H9 (cell line): ENCODE results near the gene ADAMTSL3. TPM values are rescaled to one million over a fixed set of nuclear protein-coding genes. Genes with fewer than 3 reads are reported as not detected.

Experiments
- DNase-seq: peaks from one replicate; pipeline ENCODE4 v3.0.0-alpha.2; 2017
- H2AFZ ChIP-seq: one replicate; pipeline ENCODE4 v1.6.1; 2013; ENCODE audit warnings: mild to moderate bottlenecking, low read length, control low read depth, moderate library complexity
- H2AK5ac ChIP-seq: 2 replicates; pipeline ENCODE4 v1.6.1; 2013; ENCODE audit warnings: low read length, control low read depth, mixed read lengths; ENCODE audit not compliant: insufficient read length
- H2BK120ac ChIP-seq: one replicate; pipeline ENCODE4 v1.6.1; 2013; ENCODE audit warnings: low read depth, mild to moderate bottlenecking, low read length, control low read depth, inconsistent platforms; ENCODE audit not compliant: poor library complexity, severe bottlenecking
- H2BK12ac ChIP-seq: 2 replicates; pipeline ENCODE4 v1.6.1; 2013; ENCODE audit warnings: low read length, control low read depth, mixed read lengths, low read depth; ENCODE audit not compliant: insufficient read length
- H2BK15ac ChIP-seq: 2 replicates; pipeline ENCODE4 v1.6.1; 2013; ENCODE audit warnings: low read depth, low read length, control low read depth
- H2BK20ac ChIP-seq: one replicate; pipeline ENCODE4 v1.6.1; 2013; ENCODE audit warnings: low read depth, mild to moderate bottlenecking, low read length, control low read depth, inconsistent platforms; ENCODE audit not compliant: poor library complexity, severe bottlenecking
- H2BK5ac ChIP-seq: 2 replicates; pipeline ENCODE4 v1.6.1; 2013; ENCODE audit warnings: low read length, control low read depth, mixed read lengths; ENCODE audit not compliant: insufficient read length
- H3K14ac ChIP-seq: 2 replicates; pipeline ENCODE4 v1.6.1; 2013; ENCODE audit warnings: low read length, control low read depth; ENCODE audit not compliant: insufficient read depth
- H3K18ac ChIP-seq: 2 replicates; pipeline ENCODE4 v1.6.1; 2013; ENCODE audit warnings: low read depth, mild to moderate bottlenecking, mixed read lengths, low read length, control low read depth; ENCODE audit not compliant: insufficient read length
- H3K23ac ChIP-seq: 2 replicates; pipeline ENCODE4 v1.6.1; 2013; ENCODE audit warnings: low read length, control low read depth, mixed read lengths, low read depth; ENCODE audit not compliant: insufficient read length
- H3K23me2 ChIP-seq: 2 replicates; pipeline ENCODE4 v1.6.1; 2013; ENCODE audit warnings: low read depth, mild to moderate bottlenecking, mixed read lengths, low read length, control low read depth; ENCODE audit not compliant: insufficient read length, poor library complexity, severe bottlenecking
- H3K27ac ChIP-seq: 2 replicates; pipeline ENCODE4 v1.5.1; 2013; ENCODE audit warnings: low read length, control low read depth, mixed read lengths, low read depth; ENCODE audit not compliant: insufficient read length
- H3K27me3 ChIP-seq: 2 replicates; pipeline ENCODE4 v1.6.1; 2013; ENCODE audit warnings: low read length, control low read depth, inconsistent platforms; ENCODE audit not compliant: insufficient read depth
- H3K4ac ChIP-seq: 2 replicates; pipeline ENCODE4 v1.6.1; 2013; ENCODE audit warnings: low read depth, mild to moderate bottlenecking, control low read depth, inconsistent platforms, low read length, moderate library complexity
- H3K4me1 ChIP-seq: 2 replicates; pipeline ENCODE4 v1.6.1; 2013; ENCODE audit warnings: low read length, control low read depth, inconsistent platforms; ENCODE audit not compliant: insufficient read depth
- H3K4me2 ChIP-seq: 2 replicates; pipeline ENCODE4 v1.6.1; 2013; ENCODE audit warnings: low read length, control low read depth, mixed read lengths; ENCODE audit not compliant: insufficient read length, insufficient read depth
- H3K56ac ChIP-seq: 2 replicates; pipeline ENCODE4 v1.6.1; 2013; ENCODE audit warnings: low read depth, mild to moderate bottlenecking, mixed read lengths, low read length, control low read depth; ENCODE audit not compliant: insufficient read length
- H3K79me1 ChIP-seq: 2 replicates; pipeline ENCODE4 v1.6.1; 2013; ENCODE audit warnings: low read depth, mild to moderate bottlenecking, moderate library complexity, low read length, control low read depth, inconsistent platforms; ENCODE audit not compliant: insufficient read depth, poor library complexity, severe bottlenecking
- H3K79me2 ChIP-seq: 2 replicates; pipeline ENCODE4 v1.6.1; 2013; ENCODE audit warnings: low read length, control low read depth, inconsistent platforms; ENCODE audit not compliant: insufficient read depth
- H3K9ac ChIP-seq: 2 replicates; pipeline ENCODE4 v1.6.1; 2013; ENCODE audit warnings: low read length, control low read depth, mixed read lengths; ENCODE audit not compliant: insufficient read length; ENCODE audit errors: extremely low read depth
- H3K9me3 ChIP-seq: one replicate; pipeline ENCODE4 v1.6.1; 2013; ENCODE audit warnings: low read depth, low read length, inconsistent platforms; ENCODE audit not compliant: control insufficient read depth
- H3T11ph ChIP-seq: one replicate; pipeline ENCODE4 v1.6.1; 2013; ENCODE audit warnings: mild to moderate bottlenecking, low read length, control low read depth, inconsistent platforms
- H4K20me1 ChIP-seq: one replicate; pipeline ENCODE4 v1.6.1; 2013; ENCODE audit not compliant: control insufficient read depth, insufficient read length, insufficient read depth
- H4K5ac ChIP-seq: 2 replicates; pipeline ENCODE4 v1.6.1; 2013; ENCODE audit warnings: low read depth, mild to moderate bottlenecking, mixed read lengths, low read length, control low read depth; ENCODE audit not compliant: insufficient read length
- H4K8ac ChIP-seq: replicated peaks from 2 replicates; pipeline ENCODE4 v1.6.1; 2013; ENCODE audit warnings: low read length, control low read depth, mixed read lengths, low read depth; ENCODE audit not compliant: insufficient read length
- H4K91ac ChIP-seq: 2 replicates; pipeline ENCODE4 v1.6.1; 2013; ENCODE audit warnings: low read depth, mild to moderate bottlenecking, moderate library complexity, mixed read lengths, low read length, control low read depth; ENCODE audit not compliant: insufficient read length
- H3K27ac Mint-ChIP-seq, 3 experiments: 2 replicates in 2 of 3; 3 replicates in 1 of 3; pipeline ENCODE4 v1.8.0; 2020 to 2021; ENCODE audit warnings: mixed read lengths in 3 of 3, mild to moderate bottlenecking in 1 of 3, moderate library complexity in 1 of 3
- H3K27me3 Mint-ChIP-seq: 2 replicates; pipeline ENCODE4 v1.8.0; 2021; ENCODE audit warnings: low read depth, mild to moderate bottlenecking, moderate library complexity, mixed read lengths
- H3K36me3 Mint-ChIP-seq, 3 experiments: 2 replicates in 2 of 3; 3 replicates in 1 of 3; pipeline ENCODE4 v1.8.0; 2020 to 2021; ENCODE audit warnings: low read depth in 3 of 3, mixed read lengths in 3 of 3; ENCODE audit not compliant: insufficient read depth in 1 of 3
- H3K4me1 Mint-ChIP-seq, 2 experiments: 2 replicates each; pipeline ENCODE4 v1.8.0; 2020; ENCODE audit warnings: mixed read lengths in 2 of 2
- H3K4me3 Mint-ChIP-seq, 2 experiments: 2 replicates in 1 of 2; 3 replicates in 1 of 2; pipeline ENCODE4 v1.8.0; 2020 to 2021; ENCODE audit warnings: mild to moderate bottlenecking in 2 of 2, mixed read lengths in 2 of 2, moderate library complexity in 1 of 2
- H3K9me3 Mint-ChIP-seq, 2 experiments: 2 replicates in 1 of 2; 3 replicates in 1 of 2; pipeline ENCODE4 v1.8.0; 2020; ENCODE audit warnings: mild to moderate bottlenecking in 2 of 2, mixed read lengths in 2 of 2, moderate library complexity in 1 of 2
- CTCF ChIP-seq: fragments of 200-600 bp; sonication (generic); conservative IDR thresholded peaks from 3 replicates; pipeline ENCODE4 v1.8.0; 2021; ENCODE audit warnings: antibody characterized with exemption, mild to moderate bottlenecking
- WGBS: extraction: QIAGEN DNeasy Blood & Tissue Kit; methylation state at CpG from one replicate; pipeline ENCODE4 v1.1.7; 2013; ENCODE audit warnings: missing lambda C conversion rate, low lambda C conversion rate, mixed read lengths; ENCODE audit not compliant: insufficient read length; ENCODE audit errors: extremely low coverage; 5-methylcytosine and 5-hydroxymethylcytosine counted together
- total RNA-seq: library from RNA; stranded (reverse); gene quantifications from 2 replicates; pipeline ENCODE4 v1.2.1, GENCODE V29; 2021

Gene ADAMTSL3
- total RNA-seq, 1 experiment from 2014 or later = 0.39 TPM

GRCh38 chr15:83766339-83766738, 112.4 kb downstream of the ADAMTSL3 start:
- no peaks in the 10 kb centered on the region for H3K36me3 Mint-ChIP-seq
- WGBS = no CpG with 5 or more reads among the region's 6 CpGs
- no peaks in the 10 kb centered on the region for H3K79me2 ChIP-seq

More at GRCh38 chr15:83766339-83766738, 112.4 kb downstream of the ADAMTSL3 start:
- no peak overlapping the region for H2BK5ac ChIP-seq
- H4K5ac ChIP-seq = no peak overlapping the region
- H3K4ac ChIP-seq = no peak overlapping the region
- no peak overlapping the region for H3K9ac ChIP-seq
- H3K4me1 ChIP-seq = no peaks in the 10 kb centered on the region
- H2BK12ac ChIP-seq = no peak overlapping the region
- no peaks in the 10 kb centered on the region for H3K79me1 ChIP-seq
- no peaks in the 10 kb centered on the region for H4K20me1 ChIP-seq
- no peaks in the 10 kb centered on the region for H3K23me2 ChIP-seq
- no peak overlapping the region for H4K8ac ChIP-seq
- peaks cover 0 to 3% of the 10 kb centered on the region in 2 experiments; a peak in 2 of 5 replicates for H3K9me3 Mint-ChIP-seq
- no peak for DNase-seq
- H3K23ac ChIP-seq = no peak overlapping the region
- H4K91ac ChIP-seq = no peak overlapping the region
- H3T11ph ChIP-seq = no peak overlapping the region
- no peak overlapping the region for H2BK120ac ChIP-seq
- no peaks in the 10 kb centered on the region for H3K27me3 ChIP-seq
- no peak overlapping the region for H2BK20ac ChIP-seq
- H3K14ac ChIP-seq = no peak overlapping the region
- no peak overlapping the region for H3K4me3 Mint-ChIP-seq
- no peak overlapping the region for H2AFZ ChIP-seq
- no peaks in the 10 kb centered on the region for H3K4me1 Mint-ChIP-seq
- no peak overlapping the region for H2BK15ac ChIP-seq
- H3K4me2 ChIP-seq = no peak overlapping the region
- H3K27ac Mint-ChIP-seq = no peak overlapping the region
- H3K27me3 Mint-ChIP-seq = peaks cover 3% of the 10 kb centered on the region; the same call in 1 of the 2 replicates
- H3K56ac ChIP-seq = no peak overlapping the region
- H2AK5ac ChIP-seq = no peak overlapping the region
- H3K9me3 ChIP-seq = no peaks in the 10 kb centered on the region
- H3K27ac ChIP-seq = no peak overlapping the region
- TF ChIP-seq CTCF = no peak
- no peak overlapping the region for H3K18ac ChIP-seq
